IPS-20b (cell line): ENCODE results near the gene BCAS1.

Experiments used
- H3K27ac ChIP-seq: one replicate; pipeline ENCODE4 v1.5.1; 2013; ENCODE audit warnings: low read length
- H3K27me3 ChIP-seq: 2 replicates; pipeline ENCODE4 v1.6.1; 2013; ENCODE audit warnings: mild to moderate bottlenecking, low read length, inconsistent platforms; ENCODE audit not compliant: insufficient read depth
- H3K36me3 ChIP-seq: 2 replicates; pipeline ENCODE4 v1.6.1; 2013; ENCODE audit warnings: low read depth, mild to moderate bottlenecking, inconsistent platforms, low read length, moderate library complexity; ENCODE audit not compliant: insufficient read depth
- H3K4me1 ChIP-seq: 2 replicates; pipeline ENCODE4 v1.6.1; 2013; ENCODE audit warnings: mild to moderate bottlenecking, control low read depth, inconsistent platforms, low read length, moderate library complexity; ENCODE audit not compliant: insufficient read depth
- H3K4me3 ChIP-seq: 2 replicates; pipeline ENCODE4 v1.5.1; 2013; ENCODE audit warnings: mild to moderate bottlenecking, low read length, inconsistent platforms
- H3K9ac ChIP-seq: 2 replicates; pipeline ENCODE4 v1.6.1; 2013; ENCODE audit warnings: low read depth, mild to moderate bottlenecking, inconsistent platforms, low read length, moderate library complexity
- H3K9me3 ChIP-seq: 2 replicates; pipeline ENCODE4 v1.6.1; 2013; ENCODE audit warnings: mild to moderate bottlenecking, low read depth, low read length, inconsistent platforms; ENCODE audit not compliant: insufficient read depth

The BCAS1 gene

DNA sequence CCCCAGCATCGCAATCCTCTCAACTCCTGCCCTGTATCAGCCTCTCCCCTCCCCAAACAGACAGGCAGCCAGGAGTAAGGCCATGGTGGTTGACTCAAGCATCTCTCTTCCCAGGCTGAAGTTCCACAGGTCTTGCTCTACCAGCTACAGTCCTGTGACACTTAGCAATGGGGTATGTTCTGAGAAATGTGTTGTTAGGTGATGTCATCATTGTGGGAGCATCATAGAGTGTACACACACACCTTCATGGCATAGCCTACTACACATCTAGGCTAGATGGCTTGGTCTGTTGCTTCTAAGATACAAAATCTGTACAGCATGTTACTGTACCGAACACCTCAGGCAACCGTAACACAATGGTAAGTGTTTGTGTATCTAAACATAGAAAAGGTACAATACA is 29.5 kb upstream of the BCAS1 start:
- Histone ChIP-seq H3K27me3 (no peaks in the 10 kb centered on the region), H3K27ac (no peak overlapping the region), H3K9ac (no peak overlapping the region), H3K4me3 (no peak overlapping the region), H3K36me3 (no peaks in the 10 kb centered on the region), H3K9me3 (no peaks in the 10 kb centered on the region), H3K4me1 (no peaks in the 10 kb centered on the region)

DNA sequence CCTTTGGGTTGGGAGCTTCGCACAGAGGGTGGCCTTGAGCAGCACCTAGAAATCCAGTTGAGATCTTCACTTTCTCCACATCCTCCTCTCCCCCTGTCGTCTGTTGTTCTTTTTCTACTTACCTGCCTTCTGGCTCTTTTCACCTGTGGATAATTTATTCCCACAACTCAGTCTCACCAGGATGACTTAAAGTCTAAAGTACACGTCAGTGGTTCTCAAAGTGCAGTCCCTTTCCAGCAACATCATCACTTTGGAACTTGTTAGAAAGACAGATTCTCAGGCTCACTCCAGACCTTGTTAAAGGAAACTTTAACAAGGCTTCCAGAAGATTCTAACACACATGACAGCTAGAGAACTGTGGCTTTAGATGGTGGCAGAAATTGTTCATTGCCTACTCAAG is 27.7 kb upstream of the BCAS1 start:
- Histone ChIP-seq H3K27ac (no peak overlapping the region), H3K9ac (no peak overlapping the region), H3K9me3 (no peaks in the 10 kb centered on the region), H3K4me3 (no peak overlapping the region), H3K27me3 (no peaks in the 10 kb centered on the region), H3K4me1 (no peaks in the 10 kb centered on the region), H3K36me3 (no peaks in the 10 kb centered on the region)

DNA sequence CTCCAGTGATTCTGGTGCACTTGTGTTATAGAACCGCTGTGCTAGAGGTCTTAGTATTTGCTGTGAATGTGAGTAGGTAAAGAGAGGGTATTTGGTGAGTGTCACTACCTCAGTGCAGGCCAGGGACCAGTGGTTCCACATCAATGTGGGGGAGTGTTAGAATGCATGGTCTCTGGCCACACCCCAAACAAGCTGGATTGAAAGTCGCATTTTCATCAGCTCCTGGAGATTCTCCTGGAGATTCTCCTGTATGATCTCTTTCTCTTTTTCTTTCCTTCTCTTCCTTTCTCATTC is 26.8 kb upstream of the BCAS1 start:
- no peaks in the 10 kb centered on the region for H3K36me3 ChIP-seq
- H3K27ac ChIP-seq = no peak overlapping the region
- no peaks in the 10 kb centered on the region for H3K9me3 ChIP-seq
- H3K27me3 ChIP-seq = no peaks in the 10 kb centered on the region
- H3K9ac ChIP-seq = no peak overlapping the region
- no peaks in the 10 kb centered on the region for H3K4me1 ChIP-seq
- no peak overlapping the region for H3K4me3 ChIP-seq

DNA sequence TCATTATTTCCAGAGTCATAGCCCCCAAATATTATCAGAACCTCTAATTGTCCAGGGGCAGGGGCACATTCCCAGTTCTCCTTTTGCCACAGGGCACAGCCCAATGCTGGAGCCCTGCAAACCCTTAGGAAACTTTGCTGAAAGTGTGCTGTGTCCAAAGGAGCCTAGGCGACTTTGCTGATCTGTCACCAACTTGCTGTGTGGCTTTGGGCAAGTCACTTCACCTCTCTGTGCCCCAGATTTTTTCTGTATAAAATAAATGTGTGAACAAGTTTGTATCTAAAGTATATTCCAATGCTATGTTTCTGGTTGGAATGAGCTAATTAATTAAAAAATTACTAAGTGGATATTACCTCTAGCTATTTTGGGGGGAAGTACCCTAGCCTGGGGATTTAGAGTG is 25.4 kb upstream of the BCAS1 start:
- Histone ChIP-seq H3K27me3 (no peaks in the 10 kb centered on the region), H3K9me3 (no peaks in the 10 kb centered on the region), H3K9ac (no peak overlapping the region), H3K36me3 (no peaks in the 10 kb centered on the region), H3K27ac (no peak overlapping the region), H3K4me3 (no peak overlapping the region), H3K4me1 (no peaks in the 10 kb centered on the region)

DNA sequence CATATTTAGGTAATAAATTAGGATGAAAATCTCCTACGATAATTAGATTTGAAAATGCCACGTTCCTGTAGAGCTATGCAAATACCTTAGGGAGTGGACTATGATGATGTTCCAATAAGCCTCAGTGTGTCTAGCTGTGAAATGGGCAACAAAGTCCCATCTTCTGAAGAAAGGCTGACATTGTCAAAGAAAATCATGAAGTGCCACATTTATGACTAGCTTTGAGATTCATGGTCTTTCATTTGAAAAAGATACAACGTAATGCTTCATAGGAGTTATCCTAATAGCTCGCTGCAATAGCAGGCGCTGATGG is 23.8 kb upstream of the BCAS1 start:
- H3K4me1 ChIP-seq = no peaks in the 10 kb centered on the region
- no peaks in the 10 kb centered on the region for H3K27me3 ChIP-seq
- H3K4me3 ChIP-seq = no peak overlapping the region
- no peaks in the 10 kb centered on the region for H3K36me3 ChIP-seq
- H3K9me3 ChIP-seq = no peaks in the 10 kb centered on the region
- no peak overlapping the region for H3K9ac ChIP-seq
- H3K27ac ChIP-seq = no peak overlapping the region

DNA sequence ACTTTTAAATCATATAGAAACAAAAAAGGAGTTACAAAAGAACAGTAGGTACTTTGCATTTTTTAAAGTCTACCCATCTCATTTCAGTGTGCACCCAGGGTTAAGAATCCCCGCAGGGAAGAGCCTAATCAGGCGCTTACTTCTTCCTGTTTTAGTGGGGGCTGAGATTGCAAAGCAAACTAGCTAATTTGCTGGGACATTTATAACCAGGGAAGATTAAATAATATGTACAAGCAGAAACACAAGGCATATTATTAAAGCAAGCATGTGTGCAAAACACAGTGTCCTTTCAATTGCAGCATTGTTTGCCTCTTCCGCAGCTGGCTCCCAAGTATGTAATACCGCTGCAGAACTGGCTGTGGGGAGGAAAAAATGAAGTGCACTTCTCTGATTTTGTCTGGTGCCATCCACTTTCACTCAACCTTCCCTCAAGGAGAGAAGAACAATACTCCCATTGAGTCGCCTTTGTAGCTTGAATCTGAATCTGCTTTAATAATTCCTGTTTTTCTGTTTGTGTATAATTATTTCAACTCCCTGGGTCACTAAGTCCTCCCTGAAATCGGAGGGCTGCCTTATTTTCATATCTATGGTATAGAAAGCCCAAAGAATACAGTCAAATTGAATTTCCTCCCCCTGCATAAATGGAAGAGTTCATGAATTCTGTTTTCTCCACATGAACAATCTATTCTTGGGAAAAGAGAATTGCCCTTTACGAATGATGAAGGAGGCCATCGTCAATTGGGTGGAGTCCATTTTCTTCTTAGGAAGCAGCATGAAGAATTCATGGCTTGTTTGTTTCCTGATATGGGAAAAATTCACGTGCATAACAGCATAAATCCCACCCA is 23.3 kb upstream of the BCAS1 start:
- no peak overlapping the region for H3K27ac ChIP-seq
- H3K27me3 ChIP-seq = no peaks in the 10 kb centered on the region
- no peaks in the 10 kb centered on the region for H3K36me3 ChIP-seq
- H3K9ac ChIP-seq = no peak overlapping the region
- H3K9me3 ChIP-seq = no peaks in the 10 kb centered on the region
- H3K4me1 ChIP-seq = no peaks in the 10 kb centered on the region
- no peak overlapping the region for H3K4me3 ChIP-seq

DNA sequence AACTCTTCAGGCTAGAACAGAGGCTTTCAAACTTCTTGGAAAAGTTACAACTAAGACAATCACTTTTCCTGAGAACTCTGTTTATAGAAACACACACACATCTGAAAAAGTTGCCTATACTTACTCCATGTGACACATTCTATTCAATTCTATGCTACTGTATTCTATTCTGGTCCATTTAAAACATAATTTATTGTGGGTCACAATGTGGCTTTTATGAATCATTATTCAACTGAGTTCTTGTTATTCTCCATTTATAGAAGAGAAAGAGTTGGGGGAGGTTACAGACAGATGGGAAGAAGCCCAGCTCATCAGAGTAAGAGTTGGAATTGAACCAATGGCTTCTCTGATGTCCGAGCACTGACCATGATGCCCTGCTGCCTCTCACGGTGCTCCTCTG is 21.6 kb upstream of the BCAS1 start:
- Histone ChIP-seq H3K27ac (no peak overlapping the region), H3K9ac (no peak overlapping the region)

DNA sequence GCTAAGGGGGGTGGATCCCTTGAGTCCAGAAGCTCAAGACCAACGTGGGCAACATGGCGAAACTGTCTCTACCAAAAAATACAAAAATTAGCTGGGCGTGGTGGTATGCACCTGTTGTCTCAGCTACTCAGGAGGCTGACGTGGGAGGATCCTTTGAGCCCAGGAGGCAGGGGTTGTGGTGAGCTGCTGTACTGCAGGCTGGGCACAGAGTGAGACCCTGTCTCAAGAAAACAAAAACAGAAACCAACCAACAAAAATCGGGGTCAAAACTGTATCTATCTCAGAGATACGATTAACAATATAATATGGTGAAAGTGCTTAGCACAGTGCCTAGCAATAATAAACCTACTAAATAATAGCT is 20.7 kb upstream of the BCAS1 start:
- Histone ChIP-seq H3K4me3 (no peak overlapping the region), H3K4me1 (no peaks in the 10 kb centered on the region), H3K36me3 (no peaks in the 10 kb centered on the region), H3K27me3 (no peaks in the 10 kb centered on the region), H3K9ac (no peak overlapping the region), H3K9me3 (no peaks in the 10 kb centered on the region), H3K27ac (no peak overlapping the region)

More for the DNA sequence above, 21.6 kb upstream of the BCAS1 start:
- H3K4me1 ChIP-seq = no peaks in the 10 kb centered on the region
- no peaks in the 10 kb centered on the region for H3K27me3 ChIP-seq
- H3K36me3 ChIP-seq = no peaks in the 10 kb centered on the region
- no peak overlapping the region for H3K4me3 ChIP-seq
- no peaks in the 10 kb centered on the region for H3K9me3 ChIP-seq

DNA sequence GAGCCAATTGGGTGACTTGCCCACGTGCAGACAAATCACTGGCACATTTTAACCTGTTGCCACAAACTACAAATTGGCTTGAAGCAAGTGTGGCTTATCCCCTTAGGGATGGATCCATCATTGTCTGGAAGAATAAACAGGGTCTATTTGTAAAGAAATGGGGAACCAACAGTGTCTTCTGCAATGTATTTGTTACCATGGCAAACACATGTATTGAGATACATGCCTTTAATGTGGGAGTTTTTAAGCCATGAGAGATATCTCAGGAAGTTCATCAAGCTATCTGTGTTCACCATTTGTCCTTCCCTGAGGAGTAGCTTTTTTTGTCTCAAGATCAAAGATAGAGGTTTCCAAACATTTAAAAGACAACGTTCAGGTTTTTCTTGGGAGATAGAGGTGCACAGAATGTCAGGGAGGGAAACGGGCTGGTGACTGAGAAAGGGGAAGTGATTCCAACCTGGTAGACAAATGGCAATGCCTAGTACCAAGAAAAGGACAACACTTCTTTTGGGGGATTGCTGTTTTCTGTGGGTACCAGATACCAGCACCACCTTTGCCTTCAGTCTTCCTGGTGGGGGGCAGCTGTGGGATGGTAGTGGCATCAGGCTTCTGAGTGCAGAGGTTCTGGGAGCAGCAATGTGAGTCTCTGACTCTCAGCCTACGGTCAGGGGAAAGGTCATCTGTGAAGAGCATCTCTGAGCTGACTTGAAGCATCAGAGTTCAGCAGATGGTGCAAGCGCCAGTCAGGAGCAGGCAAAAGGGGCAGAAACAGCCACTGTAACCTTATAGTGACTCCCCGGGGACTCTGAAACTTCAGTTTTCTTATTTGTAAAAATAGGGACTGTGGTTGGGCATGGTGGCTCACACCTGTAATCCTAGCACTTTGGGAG is 20.1 kb upstream of the BCAS1 start:
- no peaks in the 10 kb centered on the region for H3K27me3 ChIP-seq

DNA sequence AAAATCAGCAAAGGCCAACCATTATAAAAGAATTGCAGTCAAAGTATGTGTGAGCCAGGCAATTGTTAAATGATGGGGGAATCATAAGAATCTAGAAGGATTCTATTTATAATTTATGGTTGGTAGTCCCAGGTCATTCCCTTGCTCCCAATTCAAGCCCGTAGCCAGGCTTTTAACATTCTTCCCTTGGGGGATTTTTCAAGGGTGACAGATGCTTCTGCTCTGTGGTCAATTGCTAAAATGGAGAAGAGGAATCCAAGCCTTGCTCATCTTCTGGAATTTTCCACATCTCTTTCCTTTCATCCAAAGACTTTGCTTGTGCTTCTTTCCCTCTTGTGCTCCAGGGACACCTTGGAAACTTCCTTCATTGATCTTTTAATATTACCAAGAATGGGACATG is 18.0 kb upstream of the BCAS1 start:
- no peaks in the 10 kb centered on the region for H3K9me3 ChIP-seq
- no peak overlapping the region for H3K4me3 ChIP-seq
- no peaks in the 10 kb centered on the region for H3K4me1 ChIP-seq
- no peaks in the 10 kb centered on the region for H3K27me3 ChIP-seq
- H3K9ac ChIP-seq = no peak overlapping the region
- H3K36me3 ChIP-seq = no peaks in the 10 kb centered on the region
- no peak overlapping the region for H3K27ac ChIP-seq

More for the DNA sequence above, 20.1 kb upstream of the BCAS1 start:
- Histone ChIP-seq H3K27ac (no peak overlapping the region), H3K4me3 (no peak overlapping the region), H3K36me3 (no peaks in the 10 kb centered on the region), H3K9me3 (no peaks in the 10 kb centered on the region), H3K9ac (no peak overlapping the region), H3K4me1 (no peaks in the 10 kb centered on the region)

DNA sequence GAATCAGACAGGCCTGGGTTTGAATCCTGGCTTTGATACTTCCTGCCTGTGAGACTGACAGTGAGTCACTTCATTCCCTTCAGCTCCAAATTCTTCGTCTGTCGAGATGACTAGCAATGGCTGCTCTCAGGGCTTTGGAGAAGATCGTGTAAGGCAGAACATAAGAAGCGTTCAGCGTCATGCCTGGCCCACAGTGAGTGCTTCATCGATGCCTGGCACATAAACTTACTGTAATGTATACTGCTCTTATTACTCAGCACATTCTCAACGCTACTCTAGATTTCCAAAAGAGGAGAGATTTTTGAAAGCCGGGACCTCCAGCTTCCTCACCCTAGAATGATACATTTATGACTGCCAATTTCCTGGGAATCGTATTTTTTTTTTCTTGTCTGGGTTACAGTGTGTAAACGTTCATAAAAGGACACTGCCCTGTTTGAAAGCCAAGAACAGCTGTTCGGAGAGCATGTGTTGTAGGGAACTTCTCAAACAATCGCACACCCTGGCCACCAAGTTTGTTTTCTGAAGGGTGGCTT is 16.2 kb upstream of the BCAS1 start:
- no peaks in the 10 kb centered on the region for H3K4me1 ChIP-seq
- H3K4me3 ChIP-seq = no peak overlapping the region
- no peaks in the 10 kb centered on the region for H3K9me3 ChIP-seq
- H3K27me3 ChIP-seq = no peaks in the 10 kb centered on the region
- H3K9ac ChIP-seq = no peak overlapping the region
- H3K27ac ChIP-seq = no peak overlapping the region
- H3K36me3 ChIP-seq = no peaks in the 10 kb centered on the region

DNA sequence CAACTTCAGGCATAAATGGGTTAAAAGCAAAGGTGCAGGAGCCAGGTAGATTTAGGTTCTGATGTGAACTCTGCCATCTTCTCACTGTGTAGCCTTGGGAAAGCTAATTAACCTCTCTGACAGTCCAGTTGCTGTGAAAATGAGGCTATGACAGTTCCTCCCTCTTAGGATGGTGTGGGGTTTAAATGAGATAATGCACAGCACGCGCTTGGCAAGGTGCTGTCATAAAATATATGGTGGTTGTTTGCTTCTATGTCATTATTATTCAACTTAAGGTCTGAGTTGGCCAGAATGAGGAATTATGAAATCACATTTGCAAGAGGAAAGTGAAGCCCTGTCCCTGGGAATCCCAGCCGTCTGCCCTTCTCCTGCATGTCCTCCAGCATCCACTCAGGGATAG is 15.5 kb upstream of the BCAS1 start:
- no peaks in the 10 kb centered on the region for H3K36me3 ChIP-seq
- no peak overlapping the region for H3K9ac ChIP-seq
- no peak overlapping the region for H3K4me3 ChIP-seq
- H3K27ac ChIP-seq = no peak overlapping the region
- no peaks in the 10 kb centered on the region for H3K4me1 ChIP-seq
- no peaks in the 10 kb centered on the region for H3K27me3 ChIP-seq
- no peaks in the 10 kb centered on the region for H3K9me3 ChIP-seq
